ENCODE measurements around the gene ARHGEF7.

GRCh38 chr13:111282997-111283396 is 167.9 kb downstream of the ARHGEF7 start:
- no peak for TF ChIP-seq CTCF (IDR thresholded peaks at IDR 0.05; ENCODE audit: insufficient read depth, low read depth, low read length)
- TF ChIP-seq EZH2 (IDR thresholded peaks at IDR 0.05; ENCODE audit: insufficient read depth, low read length), result no peak
